ENCODE measurements around the gene SDE2. TPM values are rescaled to one million over a fixed set of nuclear protein-coding genes. Genes with fewer than 3 reads are reported as not detected.
"Not testable (repeated sequence)": the region's sequence is repeated elsewhere in the genome, so short reads cannot be mapped to it uniquely, and the experiment has no call there.

SDE2 gene
- total and polyA plus RNA-seq, 10 of the 15 experiments (the other 5 are each of a cell fraction or from before 2014, with no cell fraction given) = 2.7 to 19.4 (median 12.6) TPM

- TF ChIP-seq BMI1 (IDR thresholded peaks at IDR 0.05; ENCODE audit: borderline replicate concordance) (no peak), NR2C2 (IDR thresholded peaks at IDR 0.05; ENCODE audit: borderline replicate concordance, control insufficient read depth, insufficient read length, low read depth) (no peak), SUZ12 (IDR thresholded peaks at IDR 0.05; ENCODE audit: unreplicated experiment) (no peak), CBX3 (IDR thresholded peaks at IDR 0.05; ENCODE audit: borderline replicate concordance, low read depth) (no peak), EZH2 (IDR thresholded peaks at IDR 0.05; ENCODE audit: borderline replicate concordance, control insufficient read depth, low read depth, low read length) (no peak), STAT3 (IDR thresholded peaks at IDR 0.05; ENCODE audit: low read depth, low read length) (no peak), POLR2AphosphoS5 (IDR thresholded peaks at IDR 0.05; ENCODE audit: low read length) (no peak), ZNF217 (IDR thresholded peaks at IDR 0.05) (no peak), MYB (IDR thresholded peaks at IDR 0.05; ENCODE audit: borderline replicate concordance, low read depth, low read length) (no peak), GATAD2B (conservative IDR thresholded peaks at IDR 0.05; ENCODE audit: low read depth) (no peak), CREB1 (IDR thresholded peaks at IDR 0.05; ENCODE audit: low read depth) (no peak), WRNIP1 (IDR thresholded peaks at IDR 0.05; ENCODE audit: borderline replicate concordance, low read depth, low read length) (no peak), MTA3 (IDR thresholded peaks at IDR 0.05; ENCODE audit: borderline replicate concordance, low read length) (no peak)
- DNase-seq (ENCODE audit: low read depth, low spot score) (no peak), ATAC-seq (no peak), FAIRE-seq (no peak)
- ChIA-PET RAD21 (ENCODE audit: unreplicated experiment) (no interaction called here), POLR2A (no interaction called here), SMC1A (ENCODE audit: uncharacterized antibody, unreplicated experiment) (interaction anchor here (0.6 to 1.1 kb wide), 4 partner anchors 10 to 498 kb away, joined by 3 to 4 read pairs (median 3); no protein-coding TSS in a partner anchor), CTCF (interaction anchor here (0.7 to 9.2 kb wide), 7 partner anchors 10 to 496 kb away, joined by 3 to 55 read pairs (median 3); no protein-coding TSS in a partner anchor)
- 67% methylated on average over 15 of the region's 15 CpGs for WGBS (ENCODE audit: insufficient coverage, insufficient replicate concordance, low lambda C conversion rate, missing lambda C conversion rate)
- in situ Hi-C loops (cut with MboI) (no loop called here), intact Hi-C loops (cut with micrococcal nuclease; ENCODE audit: unreplicated experiment) (no loop called here)
- Histone ChIP-seq H4K20me1 (ENCODE audit: control insufficient read depth, insufficient read depth) (no peaks in the 10 kb centered on the region), H3K27me3 (replicated peaks in 1 of 2; ENCODE audit: control insufficient read depth in 2 of 2, insufficient read depth in 2 of 2, low read length in 1 of 2) (no peaks in the 10 kb centered on the region), H3K27ac (ENCODE audit: control insufficient read depth, insufficient read depth) (no peak overlapping the region), H3K4me1 (ENCODE audit: control insufficient read depth, insufficient read depth, low read length) (0 out of 2 replicates have a peak, but pooled peaks cover under 1% of the 10 kb centered on the region), H3K9ac (ENCODE audit: control insufficient read depth, insufficient read depth, low read length) (no peak overlapping the region), H2AFZ (ENCODE audit: control insufficient read depth, low read depth, low read length) (no peak overlapping the region), H3K4me2 (ENCODE audit: control insufficient read depth, insufficient read depth) (no peak overlapping the region), H3K9me3 (replicated peaks; ENCODE audit: control insufficient read depth, insufficient read depth, low read length) (no peaks in the 10 kb centered on the region), H3K36me3 (ENCODE audit: control insufficient read depth in 2 of 2, insufficient read depth in 2 of 2, low read length in 1 of 2) (no peaks in the 10 kb centered on the region), H3K79me2 (ENCODE audit: control insufficient read depth, insufficient read depth, low read length) (no peaks in the 10 kb centered on the region), H3K4me3 (no peak overlapping the region)
- BruUV-seq (replicated peaks) = no TSS peak
Observed at GRCh38 chr1:225972344-225973152, 26.6 kb downstream of the SDE2 start.

GRCh38 chr1:225970592-225971157, 28.5 kb downstream of the SDE2 start:
- H3K27ac ChIP-seq (ENCODE audit: control insufficient read depth, insufficient read depth); FAIRE-seq; ATAC-seq; H3K27me3 ChIP-seq (replicated peaks in 1 of 2; ENCODE audit: control insufficient read depth in 2 of 2, insufficient read depth in 2 of 2, low read length in 1 of 2); H3K9me3 ChIP-seq (replicated peaks; ENCODE audit: control insufficient read depth, insufficient read depth, low read length); H3K9ac ChIP-seq (ENCODE audit: control insufficient read depth, insufficient read depth, low read length); H3K4me1 ChIP-seq (ENCODE audit: control insufficient read depth, insufficient read depth, low read length); BruUV-seq (replicated peaks); H3K79me2 ChIP-seq (ENCODE audit: control insufficient read depth, insufficient read depth, low read length); H2AFZ ChIP-seq (ENCODE audit: control insufficient read depth, low read depth, low read length); DNase-seq (ENCODE audit: low read depth, low spot score); POLR2A ChIA-PET; H3K4me2 ChIP-seq (ENCODE audit: control insufficient read depth, insufficient read depth); H4K20me1 ChIP-seq (ENCODE audit: control insufficient read depth, insufficient read depth); intact Hi-C loops (cut with micrococcal nuclease; ENCODE audit: unreplicated experiment); H3K4me3 ChIP-seq; in situ Hi-C loops (cut with MboI); H3K36me3 ChIP-seq (ENCODE audit: control insufficient read depth in 2 of 2, insufficient read depth in 2 of 2, low read length in 1 of 2): not testable (repeated sequence)
- ChIA-PET SMC1A (ENCODE audit: uncharacterized antibody, unreplicated experiment) (interaction anchor here (0.7 to 1.1 kb wide), 2 partner anchors 404 to 494 kb away, joined by 3 read pairs; no protein-coding TSS in a partner anchor), RAD21 (ENCODE audit: unreplicated experiment) (interaction anchor here (0.6 kb wide), 1 partner anchor 16 kb away, joined by 5 read pairs; no protein-coding TSS in a partner anchor), CTCF (interaction anchor here (0.6 to 9.2 kb wide), 6 partner anchors 8 to 496 kb away, joined by 3 to 55 read pairs (median 4); partner anchors contain the start of gene TMEM63A)
- 84% methylated on average over 16 of the region's 16 CpGs for WGBS (ENCODE audit: insufficient coverage, insufficient replicate concordance, low lambda C conversion rate, missing lambda C conversion rate)
